K562 (cell line): ENCODE results near the gene C12orf60. TPM values are rescaled to one million over a fixed set of nuclear protein-coding genes. Genes with fewer than 3 reads are reported as not detected.

ENCODE experiments used
- ATAC-seq: fragments of 200-7000 bp; cut with Tn5 transposase; 3 replicates; pipeline ENCODE4 v1.9.1; 2020; ENCODE audit warnings: moderate library complexity
- BruUV-seq: library from RNA; stranded (reverse); fragments of 400-500 nt; replicated peaks from 2 replicates; lab custom pipeline; 2021; lab: Mats Ljungman, UMichigan
- CTCF ChIA-PET: fragments of 300-600 bp; formaldehyde crosslinking; extraction: SDS; loops from one replicate; lab custom pipeline; 2021; ENCODE audit warnings: low intra/inter-chr PET ratio; lab: Yijun Ruan, JAX
- POLR2A ChIA-PET: fragments of 300-600, 350-650 bp; sonication (Branson Sonifier 250); formaldehyde crosslinking; extraction: SDS; loops from one replicate; lab custom pipeline; 2021; ENCODE audit warnings: antibody characterized with exemption, inconsistent platforms; lab: Yijun Ruan, JAX
- DNase-seq, 4 experiments: peaks; one replicate each; pipeline versions ENCODE4 v3.0.0 to v3.0.0-alpha.2; 2011 to 2018; ENCODE audit warnings: low spot score in 3 of 4, mixed read lengths in 3 of 4; ENCODE audit errors: extremely low read depth in 1 of 4
- FAIRE-seq: peaks from 2 replicates; lab custom pipeline; 2011; peaks lifted over from hg19 to GRCh38; lab: Jason Lieb, UNC
- H2AFZ ChIP-seq: 2 replicates; pipeline ENCODE4 v1.6.0; 2011; ENCODE audit warnings: low read depth, low read length, control low read depth, inconsistent platforms
- H3K27ac ChIP-seq: fragments of 200-600 bp; 3 replicates; pipeline ENCODE4 v1.8.0; 2011; ENCODE audit warnings: low read depth, mild to moderate bottlenecking, control low read depth, inconsistent platforms, low read length, moderate library complexity, mixed read lengths; ENCODE audit errors: extremely low read depth
- H3K27me3 ChIP-seq, 2 experiments: fragments of 300-600 bp in 1 of 2; 2 replicates in 1 of 2; 3 replicates in 1 of 2; pipeline versions ENCODE4 v1.6.0 to v1.8.0; 2011; ENCODE audit warnings: inconsistent platforms in 2 of 2, low read length in 2 of 2, mild to moderate bottlenecking in 1 of 2, mixed read lengths in 1 of 2, moderate library complexity in 1 of 2; ENCODE audit not compliant: control insufficient read depth in 2 of 2, insufficient read depth in 2 of 2
- H3K36me3 ChIP-seq: fragments of 300-600 bp; 3 replicates; pipeline ENCODE4 v1.8.0; 2011; ENCODE audit warnings: mild to moderate bottlenecking, low read length, inconsistent platforms; ENCODE audit not compliant: control insufficient read depth, insufficient read depth
- H3K4me1 ChIP-seq, 2 experiments: fragments of 200-600 bp in 1 of 2; replicated peaks in 1 of 2; 2 replicates in 1 of 2; 3 replicates in 1 of 2; pipeline versions ENCODE4 v1.5.1 to v1.8.0; 2011; ENCODE audit warnings: inconsistent platforms in 2 of 2, low read length in 2 of 2, mild to moderate bottlenecking in 1 of 2, mixed read lengths in 1 of 2, moderate library complexity in 1 of 2; ENCODE audit not compliant: control insufficient read depth in 2 of 2, insufficient read depth in 2 of 2
- H3K4me2 ChIP-seq: 2 replicates; pipeline ENCODE4 v1.6.1; 2011; ENCODE audit warnings: low read length, control low read depth, inconsistent platforms, mixed read lengths; ENCODE audit not compliant: insufficient read depth
- H3K4me3 ChIP-seq: fragments of 200-600 bp; sonication (generic), shearing (Covaris generic); 2 replicates; pipeline ENCODE4 v1.5.1; 2016; ENCODE audit warnings: control low read depth, inconsistent platforms
- H3K79me2 ChIP-seq: fragments of 200-600 bp; 3 replicates; pipeline ENCODE4 v1.8.0; 2011; ENCODE audit warnings: low read length, inconsistent platforms; ENCODE audit not compliant: control insufficient read depth, insufficient read depth
- H3K9ac ChIP-seq, 2 experiments: 2 replicates each; pipeline versions ENCODE4 v1.6.0 to v1.6.1; 2011; ENCODE audit warnings: low read depth in 2 of 2, low read length in 2 of 2, control low read depth in 1 of 2, inconsistent platforms in 1 of 2, mild to moderate bottlenecking in 1 of 2, mixed read lengths in 1 of 2; ENCODE audit not compliant: insufficient read depth in 1 of 2
- H3K9me1 ChIP-seq: one replicate; pipeline ENCODE4 v1.6.0; 2011; ENCODE audit warnings: inconsistent platforms, mild to moderate bottlenecking, low read length, moderate library complexity; ENCODE audit not compliant: control insufficient read depth, insufficient read depth
- H3K9me3 ChIP-seq: replicated peaks from 2 replicates; pipeline ENCODE4 v1.5.1; 2011; ENCODE audit warnings: low read depth, low read length, inconsistent platforms; ENCODE audit not compliant: control insufficient read depth, insufficient read depth
- H4K20me1 ChIP-seq: replicated peaks from 2 replicates; pipeline ENCODE4 v1.6.1; 2011; ENCODE audit warnings: low read length, inconsistent platforms, mixed read lengths; ENCODE audit not compliant: control insufficient read depth, insufficient read depth
- DIDO1 ChIP-seq: fragments of 450-650 bp; IDR thresholded peaks from 2 replicates; pipeline ENCODE4 v1.6.1; 2016; ENCODE audit warnings: low read depth, missing biosample characterization, missing genetic modification characterization
- HNRNPUL1 ChIP-seq: fragments of 200-400 bp; formaldehyde crosslinking; IDR thresholded peaks from 2 replicates; pipeline ENCODE4 v1.6.1; 2017; ENCODE audit warnings: low read length
- HOXB6 ChIP-seq: fragments of 250-450 bp; sonication (Bioruptor Pico); IDR thresholded peaks from 2 replicates; pipeline ENCODE4 v1.5.1; 2022; ENCODE audit warnings: mild to moderate bottlenecking, borderline replicate concordance
- KAT7 ChIP-seq: sonication (generic); formaldehyde crosslinking; IDR thresholded peaks from 2 replicates; pipeline ENCODE4 v1.8.0; 2022; ENCODE audit warnings: missing genetic modification reagents, mild to moderate bottlenecking, borderline replicate concordance
- MBD1 ChIP-seq: fragments of 250-450 bp; sonication (Bioruptor Pico); IDR thresholded peaks from 2 replicates; pipeline ENCODE4 v1.8.0; 2022; ENCODE audit warnings: inconsistent platforms
- SUPT5H ChIP-seq: fragments of 450-650 bp; IDR thresholded peaks from 2 replicates; pipeline ENCODE4 v1.6.1; 2016
- TRIM25 ChIP-seq: fragments of 450-650 bp; IDR thresholded peaks from 2 replicates; pipeline ENCODE4 v1.7.0; 2016; ENCODE audit warnings: borderline replicate concordance
- USF2 ChIP-seq: sonication (generic); formaldehyde crosslinking; IDR thresholded peaks from 2 replicates; pipeline ENCODE4 v1.5.0; 2020; ENCODE audit warnings: missing genetic modification reagents
- XRCC5 ChIP-seq: fragments of 200-400 bp; formaldehyde crosslinking; IDR thresholded peaks from 2 replicates; pipeline ENCODE4 v1.6.1; 2017; ENCODE audit warnings: low read depth, mild to moderate bottlenecking, low read length
- ZBTB34 ChIP-seq: fragments of 250-450 bp; sonication (Bioruptor Pico); IDR thresholded peaks from 2 replicates; pipeline ENCODE4 v1.8.0; 2021; ENCODE audit warnings: mild to moderate bottlenecking, moderate library complexity
- ZNF12 ChIP-seq: sonication (generic); formaldehyde crosslinking; IDR thresholded peaks from 2 replicates; pipeline ENCODE4 v1.4.0; 2020; ENCODE audit warnings: mild to moderate bottlenecking, missing genetic modification reagents
- ZNF311 ChIP-seq: fragments of 250-450 bp; sonication (Bioruptor Pico); IDR thresholded peaks from 2 replicates; pipeline ENCODE4 v1.4.0; 2020; ENCODE audit warnings: mild to moderate bottlenecking, moderate library complexity
- ZNF740 ChIP-seq, 3 experiments: fragments of 200-800 bp in 1 of 3; sonication (Bioruptor generic) in 1 of 3; sonication (generic) in 1 of 3; formaldehyde crosslinking in 1 of 3; IDR thresholded peaks; 2 replicates each; pipeline versions ENCODE4 v1.6.1 to v1.8.0; 2016 to 2022; ENCODE audit warnings: mild to moderate bottlenecking in 2 of 3, missing compliant biosample characterization in 2 of 3, missing genetic modification characterization in 2 of 3, missing genetic modification reagents in 1 of 3
- ZNF766 ChIP-seq: fragments of 200-800 bp; sonication (Bioruptor generic); conservative IDR thresholded peaks from 2 replicates; pipeline ENCODE4 v1.6.1; 2016; ENCODE audit warnings: missing genetic modification characterization, missing compliant biosample characterization
- in situ Hi-C: fragments of 300-500 bp; cut with MboI; formaldehyde crosslinking; loops from 4 replicates; pipeline ENCODE4 v1.15.0; 2018; ENCODE audit warnings: inconsistent platforms, mixed read lengths
- intact Hi-C: fragments of 100-400 bp; cut with micrococcal nuclease; formaldehyde crosslinking; loops from 2 replicates; pipeline ENCODE4 v1.14.2; 2022
- polyA plus RNA-seq, 8 experiments: library from polyadenylated mRNA; depleted of rRNA in 4 of 8; stranded (reverse) in 5 of 8; unstranded in 3 of 8; fragments of >200 nt; fragmentation: Nextera tagmentation in 2 of 8; fragmentation: Illumina TruSeq in 1 of 8; extraction: Ambion mirVana in 2 of 8; extraction: Trizol in 1 of 8; gene quantifications; 2 replicates each; pipeline versions ENCODE4 v1.2.1 to v1.2.3, GENCODE V29; 2011 to 2014; ENCODE audit warnings: inconsistent platforms in 1 of 8, missing spikeins in 1 of 8
- total RNA-seq, 7 experiments: library from RNA; depleted of rRNA in 6 of 7; stranded (reverse); fragments of >200 nt in 6 of 7; fragmentation: Illumina TruSeq in 2 of 7; extraction: Trizol in 2 of 7; gene quantifications; 2 replicates each; pipeline versions ENCODE4 v1.2.1 to v1.2.3, GENCODE V29; 2011 to 2021; ENCODE audit warnings: low replicate concordance in 1 of 7

C12orf60 gene
- total and polyA plus RNA-seq, 9 of the 15 experiments (the other 6 are each of a cell fraction or from before 2014, with no cell fraction given), result 0.41 to 4.4 (median 2.5) TPM

- TF ChIP-seq KAT7 (CRISPR knock-in tag) (no peak), ZBTB34 (CRISPR knock-in tag) (no peak), MBD1 (CRISPR knock-in tag) (no peak), SUPT5H (no peak), USF2 (CRISPR knock-in tag) (no peak), ZNF12 (CRISPR knock-in tag) (no peak), HNRNPUL1 (no peak), ZNF311 (CRISPR knock-in tag) (no peak), ZNF740 (CRISPR knock-in tag; IDR thresholded peaks at IDR 0.05) (no peak), ZNF740 (tag; IDR thresholded peaks at IDR 0.05) (no peak), XRCC5 (no peak), TRIM25 (no peak), HOXB6 (CRISPR knock-in tag) (no peak), ZNF766 (CRISPR knock-in tag) (no peak), DIDO1 (no peak)
- Histone ChIP-seq H3K36me3 (no peaks in the 10 kb centered on the region), H3K9me1 (no peaks in the 10 kb centered on the region), H3K4me2 (no peak overlapping the region), H3K9me3 (no peaks in the 10 kb centered on the region), H3K27ac (no peak overlapping the region), H3K79me2 (no peaks in the 10 kb centered on the region), H3K4me3 (no peak overlapping the region), H2AFZ (no peak overlapping the region), H3K27me3 (no peaks in the 10 kb centered on the region), H3K9ac (no peak overlapping the region), H3K4me1 (no peaks in the 10 kb centered on the region), H4K20me1 (no peaks in the 10 kb centered on the region)
- in situ Hi-C loops (no loop called here), intact Hi-C loops (no loop called here)
- POLR2A ChIA-PET, result interaction anchor here (0.7 kb wide), 1 partner anchor 161 kb away, joined by 3 read pairs; no protein-coding TSS in a partner anchor
- ATAC-seq (no peak), FAIRE-seq (no peak), DNase-seq (no peak)
- BruUV-seq, result no TSS peak
- CTCF ChIA-PET, result no interaction called here
Observed at GRCh38 chr12:14825256-14825655, 21.8 kb downstream of the C12orf60 start.
